K562 (cell line): ENCODE measurements around the gene SFN.

Experiments
- GATAD2B ChIP-seq: fragments of 450-650 bp; IDR thresholded peaks from 2 replicates; pipeline ENCODE4 v1.6.1; 2017; ENCODE audit warnings: mild to moderate bottlenecking, borderline replicate concordance
- TSHZ1 ChIP-seq: fragments of 250-450 bp; sonication (Bioruptor Pico); IDR thresholded peaks from 2 replicates; pipeline ENCODE4 v1.4.0; 2020; ENCODE audit warnings: mild to moderate bottlenecking, moderate library complexity

- TF ChIP-seq TSHZ1 (no peak), GATAD2B (no peak)
Measured at GRCh38 chr1:26909951-26910342, 47.0 kb downstream of the SFN start.
